HG03064 (cell line): Measurements from ENCODE around the gene SRRM5.
"Not testable (repeated sequence)": the region's sequence is repeated elsewhere in the genome, so short reads cannot be mapped to it uniquely, and the experiment has no call there.

ENCODE experiments used
- ATAC-seq: cut with Tn5 transposase; IDR thresholded peaks from one replicate; pipeline ENCODE4 v1.9.1; 2021; ENCODE audit warnings: low read depth; ENCODE audit not compliant: unreplicated experiment

SRRM5 gene, protein sequence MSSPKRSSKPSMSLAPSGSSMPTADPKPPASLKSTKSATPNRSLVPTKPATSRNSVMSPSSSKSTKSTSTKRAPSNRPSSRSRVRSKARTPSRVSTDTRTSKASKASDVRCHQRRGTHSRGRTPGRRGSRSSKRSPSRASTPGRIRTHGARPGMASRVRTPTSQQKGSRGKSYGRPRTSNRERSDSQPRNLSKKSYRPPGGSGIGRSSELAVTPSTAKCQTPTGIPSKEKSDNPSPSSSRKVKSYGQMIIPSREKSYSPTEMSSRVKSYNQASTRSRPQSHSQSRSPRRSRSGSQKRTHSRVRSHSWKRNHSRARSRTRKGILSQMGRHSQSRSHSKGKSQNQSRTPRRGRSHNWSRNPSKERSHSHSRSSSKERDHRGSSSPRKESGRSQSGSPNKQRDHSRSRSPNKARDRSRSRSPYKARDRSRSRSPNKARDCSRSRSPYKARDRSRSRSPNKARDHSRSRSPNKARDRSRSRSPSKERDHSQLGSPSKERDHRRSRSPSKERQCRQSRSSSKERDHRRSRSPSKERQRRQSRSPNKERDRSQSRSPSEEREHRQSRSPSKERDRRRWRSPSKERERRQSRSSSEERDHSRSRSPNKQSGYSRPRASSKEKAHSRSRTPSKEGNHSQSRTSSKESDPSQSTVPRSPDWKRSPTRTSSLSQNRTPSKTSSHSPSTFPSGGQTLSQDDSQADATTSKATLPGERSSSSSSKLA

DNA sequence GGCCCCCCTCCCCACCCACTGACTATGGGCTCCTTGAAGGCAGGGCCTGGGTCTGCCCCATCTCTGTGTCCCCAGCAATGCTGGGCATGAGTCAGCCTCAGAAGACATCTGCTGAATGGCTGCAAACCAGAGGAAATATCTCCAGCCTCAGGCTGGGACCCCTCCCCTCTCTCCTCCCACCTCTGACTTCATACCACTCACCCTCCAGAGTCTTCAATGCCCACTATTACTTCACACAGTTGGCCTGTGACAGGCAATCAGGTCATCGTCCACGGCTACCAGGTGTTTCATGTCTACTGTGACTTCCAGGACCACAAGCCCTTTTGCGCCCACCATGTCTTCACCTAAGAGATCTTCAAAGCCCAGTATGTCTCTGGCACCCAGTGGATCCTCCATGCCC is at the start of gene SRRM5:
Gene SRRM5 (plus strand): TSS at position 301 of the 400 bp plus-strand sequence. CDS start 34 bp downstream, at position 335.
- no peak for ATAC-seq

DNA sequence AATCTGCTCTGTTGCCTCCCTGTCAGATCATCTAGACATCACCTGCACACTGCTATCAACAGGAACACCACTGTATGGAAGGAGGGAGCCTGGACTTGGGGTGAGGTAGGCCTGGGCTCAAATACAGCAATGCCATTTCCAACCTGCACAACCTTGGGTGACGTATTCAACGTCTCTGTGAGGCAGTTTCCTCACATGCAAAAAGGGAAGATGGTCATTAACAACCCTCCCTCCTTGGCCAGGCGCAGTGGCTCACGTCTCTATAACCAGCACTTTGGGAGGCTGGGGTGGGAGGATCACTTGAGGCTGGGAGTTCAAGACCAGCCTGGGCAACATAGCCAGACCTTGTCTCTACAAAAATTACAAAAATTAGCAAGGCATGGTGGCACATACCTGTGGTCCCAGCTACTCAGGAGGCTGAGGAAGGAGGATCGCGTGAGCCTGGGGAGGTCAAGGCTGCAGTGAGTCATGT is 49.6 kb upstream of the SRRM5 start:
- no peak for ATAC-seq

DNA sequence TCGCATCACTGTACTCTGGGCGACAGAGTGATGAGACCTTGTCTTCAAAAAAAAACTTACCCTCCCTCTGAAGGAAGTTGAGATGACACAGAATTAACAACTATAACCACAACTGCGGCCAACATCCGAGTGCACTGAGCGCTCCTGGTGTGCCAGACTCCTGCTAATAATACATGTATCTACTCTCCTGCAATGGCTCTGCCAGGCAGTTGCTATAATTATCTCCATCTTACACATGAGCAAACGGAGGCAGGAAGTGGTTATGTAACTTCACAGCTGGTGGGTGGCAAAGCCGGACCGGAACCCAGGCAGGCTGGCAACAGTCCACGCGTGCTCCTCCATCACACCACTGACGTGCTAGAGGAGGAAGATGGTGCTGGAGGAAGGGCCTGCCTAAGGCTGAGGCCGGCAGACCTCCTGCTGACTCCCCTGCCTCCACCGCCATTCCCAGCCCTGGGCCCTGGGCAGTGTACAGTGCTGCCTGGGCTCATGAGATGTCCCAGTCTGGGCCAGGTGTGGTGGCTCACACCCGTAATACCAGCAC is 49.1 kb upstream of the SRRM5 start:
- ATAC-seq, result peak; percentile 70

GRCh38 chr19:43563816-43564457 is 48.0 kb upstream of the SRRM5 start:
- no peak for ATAC-seq

GRCh38 chr19:43564800-43565199 is 47.1 kb upstream of the SRRM5 start:
- ATAC-seq, result no peak

GRCh38 chr19:43569657-43570056 is 42.2 kb upstream of the SRRM5 start:
- ATAC-seq, result no peak

DNA sequence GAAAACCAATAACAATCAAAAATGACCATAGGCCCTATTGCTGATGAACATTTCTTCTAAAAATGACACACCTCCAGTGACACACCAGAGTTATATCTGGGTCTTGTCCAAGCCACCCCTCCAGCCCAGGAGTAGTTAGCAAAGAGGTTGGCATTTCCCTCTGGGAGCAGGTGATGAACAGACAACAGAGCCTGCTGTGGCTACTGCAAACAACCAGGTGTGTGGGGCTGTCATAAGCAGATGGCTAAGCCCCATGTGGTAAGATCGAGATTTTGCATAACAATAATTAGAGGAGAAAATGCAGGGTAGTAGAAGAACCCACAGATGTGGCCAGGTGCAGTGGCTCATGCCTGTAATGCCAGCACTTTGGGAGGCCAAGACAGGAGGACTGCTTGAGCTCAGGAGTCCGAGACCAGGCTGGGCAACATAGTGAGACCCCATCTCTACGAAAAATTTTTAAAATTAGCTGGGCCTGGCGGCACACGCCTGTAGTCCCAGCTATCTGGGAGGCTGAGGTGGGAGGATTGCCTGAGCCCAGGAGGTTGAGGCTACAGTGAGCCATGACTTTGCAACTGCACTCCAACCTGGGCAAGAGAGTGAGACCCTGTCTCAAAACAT is 41.6 kb upstream of the SRRM5 start:
- no peak for ATAC-seq

GRCh38 chr19:43572171-43572588 is 39.7 kb upstream of the SRRM5 start:
- no peak for ATAC-seq

DNA sequence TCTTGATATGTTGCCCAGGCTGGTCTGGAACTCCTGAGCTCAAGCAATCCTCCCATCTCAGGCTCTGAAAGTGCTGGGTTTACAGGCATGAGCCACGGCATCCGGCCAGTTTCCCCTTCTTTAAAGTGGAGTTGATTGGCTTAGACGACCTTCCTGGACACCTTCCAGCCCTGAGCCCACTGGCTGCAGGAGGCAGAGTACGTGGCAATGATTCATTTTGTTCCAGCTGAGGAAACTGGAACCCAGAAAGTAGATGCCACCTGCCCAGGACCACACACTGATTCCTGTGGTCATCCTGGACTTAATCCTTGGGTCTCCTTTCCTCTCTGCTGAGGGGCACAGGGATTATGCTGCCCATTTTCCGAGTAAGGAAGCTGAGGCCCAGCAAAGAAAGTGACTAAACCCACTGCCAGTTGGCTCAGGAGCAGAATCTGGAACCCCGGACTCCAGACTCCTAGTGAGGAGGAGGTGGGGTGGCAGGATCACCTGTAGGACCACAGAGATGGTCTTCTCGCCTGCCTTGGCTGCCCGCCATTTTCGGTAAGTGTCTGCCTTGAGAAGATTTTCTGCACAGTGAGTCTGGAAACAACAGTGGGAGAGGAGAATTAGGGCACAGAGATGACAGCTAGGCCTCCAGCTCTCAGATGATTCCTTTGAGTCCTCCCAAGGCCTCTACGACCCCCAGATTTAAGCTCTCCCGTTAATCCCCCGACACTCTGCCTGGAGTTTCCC is 37.3 kb upstream of the SRRM5 start:
- no peak for ATAC-seq

DNA sequence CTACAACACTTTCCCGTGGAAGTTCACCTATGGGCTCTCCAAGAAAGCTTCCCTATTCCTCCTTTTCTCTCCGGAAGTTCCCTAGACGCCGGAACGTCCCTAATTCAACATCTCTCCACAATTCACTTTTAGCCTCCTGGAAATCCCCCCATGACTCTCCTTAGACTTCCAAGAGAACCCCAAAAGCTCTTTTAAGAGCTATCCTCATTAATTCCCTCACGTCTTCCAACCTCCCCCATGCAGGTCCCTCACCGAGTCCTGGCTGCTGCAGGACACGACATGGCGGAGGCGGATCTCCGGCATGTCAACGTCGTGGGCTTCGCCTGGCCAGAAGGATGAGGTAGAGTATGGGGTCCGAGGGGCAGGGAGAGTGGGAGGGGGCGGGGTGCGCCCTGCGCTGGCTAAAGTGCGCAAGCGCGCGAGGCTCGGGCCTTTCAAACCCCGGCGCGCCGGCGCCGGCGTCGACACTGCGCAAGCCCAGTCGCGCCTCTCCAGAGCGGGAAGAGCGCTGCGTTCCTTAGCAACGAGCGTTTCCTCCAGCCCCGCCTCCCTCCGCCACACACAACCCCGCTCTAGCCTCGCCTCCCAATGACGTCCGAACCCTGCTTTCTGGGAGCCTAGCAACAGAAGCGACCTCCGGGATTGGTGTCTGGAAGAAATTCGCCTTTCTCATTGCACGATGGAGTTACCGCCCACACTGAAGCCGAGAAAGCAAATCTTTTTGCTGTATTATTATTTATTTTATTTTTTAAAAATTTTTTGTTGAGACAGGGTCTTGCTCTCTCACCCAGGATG is 36.5 kb upstream of the SRRM5 start, which contains the start of the genes PINLYP and XRCC1:
Gene PINLYP (plus strand): TSS at position 646 of the 795 bp plus-strand sequence. CDS start 1,391 bp downstream, outside the sequence.
Gene XRCC1 (minus strand): TSS at position 372 of the 795 bp plus-strand sequence. CDS start 69 bp downstream, at position 303.
- ATAC-seq, result peak; percentile 88

DNA sequence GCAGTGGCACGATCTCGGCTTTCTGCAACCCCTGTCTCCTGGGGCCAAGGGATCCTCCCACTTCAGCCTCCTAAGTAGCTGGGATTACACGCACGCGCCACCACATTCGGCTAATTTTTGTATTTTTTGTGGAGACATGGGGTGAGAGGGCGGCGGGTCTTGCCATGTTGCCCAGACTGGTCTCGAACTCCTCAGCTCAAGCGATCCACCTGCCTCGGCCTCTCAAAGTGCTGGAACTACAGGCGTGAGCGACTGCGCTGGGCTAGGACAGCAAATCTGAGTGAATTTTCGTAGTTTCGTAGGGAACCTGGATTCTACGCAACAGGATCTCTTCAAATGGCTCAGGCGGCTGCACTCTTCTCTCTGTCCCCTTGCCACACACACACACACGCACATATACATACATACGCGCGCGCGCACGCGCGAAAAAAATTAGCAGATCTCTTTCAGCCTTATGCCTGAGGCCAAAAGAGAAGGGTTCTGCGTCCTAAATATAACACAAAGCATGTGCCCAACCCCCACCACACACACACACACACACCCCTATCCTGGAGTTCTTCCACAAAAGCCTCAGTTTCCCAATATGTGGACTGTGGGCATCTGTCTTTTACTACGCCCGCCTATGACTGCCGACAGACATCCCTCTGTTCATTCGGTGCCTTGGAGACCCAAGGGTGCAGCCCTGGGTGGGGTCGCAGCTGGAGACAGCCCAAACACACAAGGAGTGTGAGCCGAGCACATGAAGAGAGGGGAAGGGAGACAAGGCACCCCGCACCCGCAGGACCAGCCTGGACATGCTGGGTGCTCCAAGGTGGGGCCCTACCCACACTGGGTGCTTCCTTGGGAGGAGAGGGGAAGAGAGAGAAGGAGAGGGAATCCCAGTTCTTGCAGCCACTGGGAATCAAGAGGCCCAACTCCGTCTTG is 35.7 kb upstream of the SRRM5 start:
- ATAC-seq, result no peak

GRCh38 chr19:43578787-43579186 is 33.1 kb upstream of the SRRM5 start:
- no peak for ATAC-seq

DNA sequence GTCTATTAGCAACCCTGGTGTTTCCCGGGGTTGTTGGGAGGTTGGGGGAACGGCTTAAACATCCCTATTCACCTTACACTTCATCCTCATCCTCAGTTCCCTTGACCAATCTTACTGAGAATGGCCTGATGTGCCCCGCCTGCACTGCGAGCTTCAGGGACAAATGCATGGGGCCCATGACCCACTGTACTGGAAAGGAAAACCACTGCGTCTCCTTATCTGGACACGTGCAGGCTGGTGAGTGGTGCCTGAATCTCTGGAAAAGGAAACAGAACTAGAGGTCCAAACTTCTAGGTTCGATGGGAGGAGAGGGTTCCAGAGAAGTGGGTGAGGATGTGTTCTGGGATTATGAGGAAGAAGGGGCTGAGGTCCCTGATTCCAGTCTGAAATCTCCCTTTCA is 30.4 kb upstream of the SRRM5 start:
- no peak for ATAC-seq

- no peak for ATAC-seq
These were observed 29.4 kb upstream of the SRRM5 start for GRCh38 chr19:43582495-43582894.

GRCh38 chr19:43584484-43584883 is 27.4 kb upstream of the SRRM5 start:
- no peak for ATAC-seq

DNA sequence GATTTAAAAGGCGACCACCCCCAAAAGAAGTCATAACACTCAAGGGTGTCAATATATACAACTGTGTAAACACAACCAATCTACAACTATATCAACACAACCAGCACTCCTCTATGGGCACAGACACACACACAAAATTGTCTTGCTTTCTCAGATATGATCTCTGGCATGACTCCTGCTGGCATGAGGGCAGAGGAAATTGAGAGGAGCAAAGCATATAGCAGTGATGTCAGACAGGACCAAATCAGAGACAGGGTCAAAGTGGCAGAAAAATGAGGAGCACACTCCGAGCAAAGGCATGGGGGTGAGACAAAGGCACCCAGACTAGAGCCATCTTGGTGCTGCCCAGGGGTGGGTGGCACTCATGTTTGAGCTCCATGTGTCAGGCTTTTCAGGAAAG is 25.5 kb upstream of the SRRM5 start:
- no peak for ATAC-seq

DNA sequence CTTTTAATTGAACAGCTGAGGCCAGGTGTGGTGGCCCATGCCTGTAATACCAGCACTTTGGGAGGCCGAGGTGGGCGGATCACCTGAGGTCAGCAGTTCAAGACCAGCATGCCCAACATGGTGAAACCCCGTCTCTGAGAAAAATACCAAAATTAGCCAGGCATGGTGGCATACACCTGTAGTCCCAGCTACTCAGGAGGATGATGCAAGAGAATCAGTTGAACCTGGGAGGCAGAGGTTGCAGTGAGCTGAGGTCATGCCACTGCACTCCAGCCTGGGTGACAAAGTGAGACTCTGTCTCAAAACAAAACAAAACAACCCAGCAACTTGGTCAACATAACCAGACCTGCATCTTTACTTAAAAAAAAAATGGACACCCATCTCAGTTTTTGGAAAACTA is 24.9 kb upstream of the SRRM5 start:
- not testable (repeated sequence) for ATAC-seq

DNA sequence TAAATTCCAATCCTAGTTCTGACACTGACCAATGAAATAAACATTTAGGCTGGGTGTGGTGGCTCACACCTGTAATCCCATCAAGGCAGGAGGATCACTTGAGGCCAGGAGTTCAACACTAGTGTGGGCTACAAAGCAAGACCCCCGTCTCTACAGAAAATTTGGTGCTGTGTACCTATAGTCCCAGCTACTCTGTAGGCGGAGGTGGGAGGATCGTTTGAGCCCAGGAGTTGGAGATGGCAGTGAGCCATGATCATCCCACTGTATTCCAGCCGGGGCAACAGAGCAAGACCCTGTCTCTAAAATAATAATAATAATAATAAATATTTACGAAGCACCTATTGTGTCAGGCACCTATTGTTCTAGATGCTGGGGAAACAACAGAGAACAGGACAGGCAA is 22.6 kb upstream of the SRRM5 start:
- ATAC-seq, result no peak
